ENCODE data around the gene RABGAP1. TPM values are rescaled to one million over a fixed set of nuclear protein-coding genes. Genes with fewer than 3 reads are reported as not detected.

RABGAP1 gene
- total and polyA plus RNA-seq, 2 experiments from 2014 or later: 8.5 to 33.9 TPM

DNA sequence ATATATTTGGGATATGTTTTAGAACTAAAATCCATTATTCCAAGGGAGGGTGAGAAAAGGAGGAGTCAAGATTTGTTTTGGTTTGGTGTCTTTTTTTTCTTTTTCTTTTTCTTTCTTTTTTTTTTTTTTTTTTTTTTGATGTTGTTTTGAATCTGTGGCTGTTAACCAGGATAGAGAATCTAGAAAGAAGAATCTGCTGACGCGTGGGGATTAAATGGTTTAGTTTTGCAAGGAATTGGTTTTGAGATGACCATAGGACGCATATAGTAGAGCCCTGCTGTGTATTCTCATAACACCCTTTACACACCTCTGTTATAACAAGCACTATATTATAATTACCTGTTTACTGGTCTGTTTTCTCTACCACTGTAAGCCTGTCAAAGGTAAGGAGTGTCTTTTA lies 9.4 kb downstream of the RABGAP1 start (continued):
- TF ChIP-seq EZH2 (IDR thresholded peaks at IDR 0.05; ENCODE audit: low read depth, unreplicated experiment) (no peak), JUNB (IDR thresholded peaks at IDR 0.05; ENCODE audit: unreplicated experiment) (no peak), EZH2phosphoT487 (IDR thresholded peaks at IDR 0.05; ENCODE audit: unreplicated experiment) (no peak), ZNF331 (CRISPR knock-in tag; IDR thresholded peaks at IDR 0.05; ENCODE audit: low read depth) (no peak), STAT1 (IDR thresholded peaks at IDR 0.05; ENCODE audit: unreplicated experiment) (no peak)
- TF ChIP-seq, protein P1, sequence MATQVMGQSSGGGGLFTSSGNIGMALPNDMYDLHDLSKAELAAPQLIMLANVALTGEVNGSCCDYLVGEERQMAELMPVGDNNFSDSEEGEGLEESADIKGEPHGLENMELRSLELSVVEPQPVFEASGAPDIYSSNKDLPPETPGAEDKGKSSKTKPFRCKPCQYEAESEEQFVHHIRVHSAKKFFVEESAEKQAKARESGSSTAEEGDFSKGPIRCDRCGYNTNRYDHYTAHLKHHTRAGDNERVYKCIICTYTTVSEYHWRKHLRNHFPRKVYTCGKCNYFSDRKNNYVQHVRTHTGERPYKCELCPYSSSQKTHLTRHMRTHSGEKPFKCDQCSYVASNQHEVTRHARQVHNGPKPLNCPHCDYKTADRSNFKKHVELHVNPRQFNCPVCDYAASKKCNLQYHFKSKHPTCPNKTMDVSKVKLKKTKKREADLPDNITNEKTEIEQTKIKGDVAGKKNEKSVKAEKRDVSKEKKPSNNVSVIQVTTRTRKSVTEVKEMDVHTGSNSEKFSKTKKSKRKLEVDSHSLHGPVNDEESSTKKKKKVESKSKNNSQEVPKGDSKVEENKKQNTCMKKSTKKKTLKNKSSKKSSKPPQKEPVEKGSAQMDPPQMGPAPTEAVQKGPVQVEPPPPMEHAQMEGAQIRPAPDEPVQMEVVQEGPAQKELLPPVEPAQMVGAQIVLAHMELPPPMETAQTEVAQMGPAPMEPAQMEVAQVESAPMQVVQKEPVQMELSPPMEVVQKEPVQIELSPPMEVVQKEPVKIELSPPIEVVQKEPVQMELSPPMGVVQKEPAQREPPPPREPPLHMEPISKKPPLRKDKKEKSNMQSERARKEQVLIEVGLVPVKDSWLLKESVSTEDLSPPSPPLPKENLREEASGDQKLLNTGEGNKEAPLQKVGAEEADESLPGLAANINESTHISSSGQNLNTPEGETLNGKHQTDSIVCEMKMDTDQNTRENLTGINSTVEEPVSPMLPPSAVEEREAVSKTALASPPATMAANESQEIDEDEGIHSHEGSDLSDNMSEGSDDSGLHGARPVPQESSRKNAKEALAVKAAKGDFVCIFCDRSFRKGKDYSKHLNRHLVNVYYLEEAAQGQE (IDR thresholded peaks at IDR 0.05; ENCODE audit: unreplicated experiment): no peak

DNA sequence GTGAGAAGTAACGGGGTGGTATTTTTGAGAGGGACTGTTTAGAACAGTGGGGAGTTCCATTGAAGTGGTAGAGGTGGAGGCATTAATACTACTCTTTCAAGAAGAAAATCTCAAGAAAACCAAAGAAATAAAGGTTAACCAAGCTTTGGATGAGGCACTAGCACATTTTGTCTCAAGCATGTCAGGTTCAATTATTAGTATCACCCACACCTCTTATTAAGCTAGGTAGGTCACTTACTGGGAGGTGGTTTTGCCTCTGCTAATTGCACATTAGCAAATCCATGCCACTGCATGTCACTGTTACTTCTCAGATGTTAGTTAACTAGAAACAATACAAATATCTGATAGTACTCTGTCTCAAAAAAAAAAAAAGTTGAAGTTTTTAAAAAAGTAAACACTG lies 10.2 kb downstream of the RABGAP1 start:
- no peak for TF ChIP-seq ZNF331 (CRISPR knock-in tag; IDR thresholded peaks at IDR 0.05; ENCODE audit: low read depth)
- TF ChIP-seq EZH2phosphoT487 (IDR thresholded peaks at IDR 0.05; ENCODE audit: unreplicated experiment): no peak
- Histone ChIP-seq H3F3A (replicated peaks; ENCODE audit: low read depth) (no peaks in the 10 kb centered on the region), H3K27me3 (ENCODE audit: insufficient read depth) (no peaks in the 10 kb centered on the region), H3K27ac (ENCODE audit: low read depth) (peak overlapping the region; percentile 76), H3K4me1 (ENCODE audit: insufficient read depth) (peaks cover 44% of the 10 kb centered on the region), H3K79me2 (replicated peaks; ENCODE audit: insufficient read depth) (peaks cover 99% of the 10 kb centered on the region), H3K36me3 (ENCODE audit: insufficient read depth) (no peaks in the 10 kb centered on the region), H3K4me3 (no peak overlapping the region), H4K20me1 (replicated peaks; ENCODE audit: insufficient read depth) (peaks cover 8% of the 10 kb centered on the region; the same call in 1 of the 2 replicates), H3K9me2 (ENCODE audit: insufficient read depth) (no peaks in the 10 kb centered on the region), H2AFZ (no peak overlapping the region), H3K4me2 (no peak overlapping the region; the same call in 1 of the 2 replicates)
- Mint-ChIP-seq H3K36me3 (ENCODE audit: low read depth) (no peaks in the 10 kb centered on the region), H3K4me1 (peaks cover 49% of the 10 kb centered on the region), H3K27ac (peak overlapping the region; percentile 57), H3K4me3 (0 out of 3 replicates have a peak overlapping the region, but pooled peaks have one; percentile 7), H3K9me3 (no peaks in the 10 kb centered on the region), H3K27me3 (ENCODE audit: insufficient read depth, low read depth, poor library complexity) (peaks cover 3% of the 10 kb centered on the region)
- DNase-seq (ENCODE audit: low spot score) (no peak), ATAC-seq (no peak)

DNA sequence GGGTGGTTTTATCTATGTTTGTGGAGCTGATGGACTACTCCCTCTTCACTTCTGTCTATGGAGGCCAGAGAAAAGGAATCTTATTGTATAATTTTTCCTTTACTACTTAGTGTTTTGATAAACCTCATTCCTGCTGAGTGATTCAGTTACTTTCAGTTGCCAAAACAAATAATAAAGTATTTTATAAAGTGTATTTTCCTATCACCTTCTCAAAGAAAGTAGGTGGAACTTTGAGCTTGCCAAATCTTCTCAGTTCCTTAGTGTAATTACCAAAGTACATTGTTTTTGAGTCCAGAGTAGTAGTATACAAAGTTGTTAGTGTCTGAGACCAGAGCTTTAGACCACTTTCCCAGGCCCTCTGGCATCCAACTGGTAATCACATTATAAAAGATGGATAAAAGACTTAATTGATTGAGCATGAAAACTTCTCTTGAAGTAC lies 13.5 kb downstream of the RABGAP1 start:
- no peak overlapping the region for H3K4me3 Mint-ChIP-seq
- no peaks in the 10 kb centered on the region for H3K36me3 ChIP-seq (ENCODE audit: insufficient read depth)
- H3K9me2 ChIP-seq (ENCODE audit: insufficient read depth): no peaks in the 10 kb centered on the region
- no peaks in the 10 kb centered on the region for H3F3A ChIP-seq (replicated peaks; ENCODE audit: low read depth)
- H3K4me1 ChIP-seq (ENCODE audit: insufficient read depth): peaks cover 20% of the 10 kb centered on the region
- ATAC-seq (no peak), DNase-seq (ENCODE audit: low spot score) (no peak)
- H3K4me1 Mint-ChIP-seq: peaks cover 25% of the 10 kb centered on the region
- no peak overlapping the region for H3K4me2 ChIP-seq
- H3K36me3 Mint-ChIP-seq (ENCODE audit: low read depth): peaks cover 6% of the 10 kb centered on the region
- no peak overlapping the region for H2AFZ ChIP-seq
- H3K27ac Mint-ChIP-seq: no peak overlapping the region
- no peak overlapping the region for H3K27ac ChIP-seq (ENCODE audit: low read depth)
- 0 out of 2 replicates have a peak, but pooled peaks cover 8% of the 10 kb centered on the region for H4K20me1 ChIP-seq (replicated peaks; ENCODE audit: insufficient read depth)
- H3K27me3 ChIP-seq (ENCODE audit: insufficient read depth): no peaks in the 10 kb centered on the region
- peaks cover 3% of the 10 kb centered on the region for H3K27me3 Mint-ChIP-seq (ENCODE audit: insufficient read depth, low read depth, poor library complexity)
- H3K9me3 Mint-ChIP-seq: no peaks in the 10 kb centered on the region
- H3K79me2 ChIP-seq (replicated peaks; ENCODE audit: insufficient read depth): peaks cover 83% of the 10 kb centered on the region
- H3K4me3 ChIP-seq: no peak overlapping the region
- TF ChIP-seq JUNB (IDR thresholded peaks at IDR 0.05; ENCODE audit: unreplicated experiment): no peak
- TF ChIP-seq CREB1 (CRISPR knock-in tag; IDR thresholded peaks at IDR 0.05; ENCODE audit: low read depth): no peak
- TF ChIP-seq, protein P1 (IDR thresholded peaks at IDR 0.05; ENCODE audit: unreplicated experiment): no peak
- TF ChIP-seq, protein P2, sequence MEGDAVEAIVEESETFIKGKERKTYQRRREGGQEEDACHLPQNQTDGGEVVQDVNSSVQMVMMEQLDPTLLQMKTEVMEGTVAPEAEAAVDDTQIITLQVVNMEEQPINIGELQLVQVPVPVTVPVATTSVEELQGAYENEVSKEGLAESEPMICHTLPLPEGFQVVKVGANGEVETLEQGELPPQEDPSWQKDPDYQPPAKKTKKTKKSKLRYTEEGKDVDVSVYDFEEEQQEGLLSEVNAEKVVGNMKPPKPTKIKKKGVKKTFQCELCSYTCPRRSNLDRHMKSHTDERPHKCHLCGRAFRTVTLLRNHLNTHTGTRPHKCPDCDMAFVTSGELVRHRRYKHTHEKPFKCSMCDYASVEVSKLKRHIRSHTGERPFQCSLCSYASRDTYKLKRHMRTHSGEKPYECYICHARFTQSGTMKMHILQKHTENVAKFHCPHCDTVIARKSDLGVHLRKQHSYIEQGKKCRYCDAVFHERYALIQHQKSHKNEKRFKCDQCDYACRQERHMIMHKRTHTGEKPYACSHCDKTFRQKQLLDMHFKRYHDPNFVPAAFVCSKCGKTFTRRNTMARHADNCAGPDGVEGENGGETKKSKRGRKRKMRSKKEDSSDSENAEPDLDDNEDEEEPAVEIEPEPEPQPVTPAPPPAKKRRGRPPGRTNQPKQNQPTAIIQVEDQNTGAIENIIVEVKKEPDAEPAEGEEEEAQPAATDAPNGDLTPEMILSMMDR (conservative IDR thresholded peaks at IDR 0.05; ENCODE audit: low read depth in 2 of 2): no peak
- TF ChIP-seq ZNF114 (CRISPR knock-in tag; IDR thresholded peaks at IDR 0.05): no peak
- no peak for TF ChIP-seq EZH2phosphoT487 (IDR thresholded peaks at IDR 0.05; ENCODE audit: unreplicated experiment)
- TF ChIP-seq ZNF331 (CRISPR knock-in tag; IDR thresholded peaks at IDR 0.05; ENCODE audit: low read depth): no peak
- TF ChIP-seq, protein P3, sequence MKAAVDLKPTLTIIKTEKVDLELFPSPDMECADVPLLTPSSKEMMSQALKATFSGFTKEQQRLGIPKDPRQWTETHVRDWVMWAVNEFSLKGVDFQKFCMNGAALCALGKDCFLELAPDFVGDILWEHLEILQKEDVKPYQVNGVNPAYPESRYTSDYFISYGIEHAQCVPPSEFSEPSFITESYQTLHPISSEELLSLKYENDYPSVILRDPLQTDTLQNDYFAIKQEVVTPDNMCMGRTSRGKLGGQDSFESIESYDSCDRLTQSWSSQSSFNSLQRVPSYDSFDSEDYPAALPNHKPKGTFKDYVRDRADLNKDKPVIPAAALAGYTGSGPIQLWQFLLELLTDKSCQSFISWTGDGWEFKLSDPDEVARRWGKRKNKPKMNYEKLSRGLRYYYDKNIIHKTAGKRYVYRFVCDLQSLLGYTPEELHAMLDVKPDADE (IDR thresholded peaks at IDR 0.05): no peak
- TF ChIP-seq EZH2 (IDR thresholded peaks at IDR 0.05; ENCODE audit: low read depth, unreplicated experiment): no peak
- no peak for TF ChIP-seq STAT1 (IDR thresholded peaks at IDR 0.05; ENCODE audit: unreplicated experiment)

All from GM23338 (cell line).